OCI-LY3 (cell line): ENCODE data around the gene TMTC4.

Experiments used
- EZH2phosphoT487 ChIP-seq: fragments of 200-600 bp; shearing (Covaris generic); IDR thresholded peaks from 2 replicates; pipeline ENCODE4 v1.6.1; 2018; ENCODE audit warnings: antibody characterized with exemption, mixed run types, low read depth
- TF ChIP-seq, protein P1 (sequence below): fragments of 200-600, 300-600 bp; sonication (generic); IDR thresholded peaks from 2 replicates; pipeline ENCODE4 v1.5.1; 2014; ENCODE audit warnings: antibody characterized with exemption, low read length, low read depth

DNA sequence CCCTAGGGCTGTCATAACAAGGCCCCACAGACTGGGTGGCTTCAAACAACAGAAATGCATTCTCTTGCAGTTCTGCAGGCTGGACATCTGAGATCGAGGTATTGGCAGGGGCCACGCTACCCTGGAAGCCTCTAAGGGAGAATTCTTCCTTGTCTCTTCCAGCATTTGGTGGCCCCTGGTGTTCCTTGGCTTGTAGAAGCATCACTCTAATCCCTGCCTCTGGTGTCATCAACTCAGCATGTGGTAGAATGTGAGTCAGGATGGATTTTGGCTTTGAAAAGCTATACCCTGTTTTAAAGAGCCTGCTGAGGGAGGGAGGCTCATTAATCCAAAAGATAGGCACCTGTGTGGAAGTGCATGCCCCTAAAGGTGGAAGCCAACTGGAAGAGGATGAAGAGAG, 78.1 kb downstream of the TMTC4 start:
- TF ChIP-seq, protein P1, sequence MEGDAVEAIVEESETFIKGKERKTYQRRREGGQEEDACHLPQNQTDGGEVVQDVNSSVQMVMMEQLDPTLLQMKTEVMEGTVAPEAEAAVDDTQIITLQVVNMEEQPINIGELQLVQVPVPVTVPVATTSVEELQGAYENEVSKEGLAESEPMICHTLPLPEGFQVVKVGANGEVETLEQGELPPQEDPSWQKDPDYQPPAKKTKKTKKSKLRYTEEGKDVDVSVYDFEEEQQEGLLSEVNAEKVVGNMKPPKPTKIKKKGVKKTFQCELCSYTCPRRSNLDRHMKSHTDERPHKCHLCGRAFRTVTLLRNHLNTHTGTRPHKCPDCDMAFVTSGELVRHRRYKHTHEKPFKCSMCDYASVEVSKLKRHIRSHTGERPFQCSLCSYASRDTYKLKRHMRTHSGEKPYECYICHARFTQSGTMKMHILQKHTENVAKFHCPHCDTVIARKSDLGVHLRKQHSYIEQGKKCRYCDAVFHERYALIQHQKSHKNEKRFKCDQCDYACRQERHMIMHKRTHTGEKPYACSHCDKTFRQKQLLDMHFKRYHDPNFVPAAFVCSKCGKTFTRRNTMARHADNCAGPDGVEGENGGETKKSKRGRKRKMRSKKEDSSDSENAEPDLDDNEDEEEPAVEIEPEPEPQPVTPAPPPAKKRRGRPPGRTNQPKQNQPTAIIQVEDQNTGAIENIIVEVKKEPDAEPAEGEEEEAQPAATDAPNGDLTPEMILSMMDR = no peak
- no peak for TF ChIP-seq EZH2phosphoT487
